ENCODE data around the gene COL9A3.
"Not testable (repeated sequence)": the region's sequence is repeated elsewhere in the genome, so short reads cannot be mapped to it uniquely, and the experiment has no call there.

COL9A3 gene

GRCh38 chr20:62850333-62850974 is 33.6 kb downstream of the COL9A3 start:
- in situ Hi-C loops (cut with MboI; ENCODE audit: low sequenced_read_pairs) = no loop called here

- in situ Hi-C loops (cut with MboI; ENCODE audit: low sequenced_read_pairs) = no loop called here
Measured at GRCh38 chr20:62852196-62852595, 35.3 kb downstream of the COL9A3 start.

GRCh38 chr20:62852841-62853240 is 36.0 kb downstream of the COL9A3 start:
- in situ Hi-C loops (cut with MboI; ENCODE audit: low sequenced_read_pairs) = no loop called here

GRCh38 chr20:62853304-62853703 is 36.5 kb downstream of the COL9A3 start:
- in situ Hi-C loops (cut with MboI; ENCODE audit: low sequenced_read_pairs) = not testable (repeated sequence)

- in situ Hi-C loops (cut with MboI; ENCODE audit: low sequenced_read_pairs) = no loop called here
Measured at GRCh38 chr20:62854121-62854520, 37.3 kb downstream of the COL9A3 start.

- in situ Hi-C loops (cut with MboI; ENCODE audit: low sequenced_read_pairs) = no loop called here
Measured at GRCh38 chr20:62855120-62855519, 38.3 kb downstream of the COL9A3 start.

- in situ Hi-C loops (cut with MboI; ENCODE audit: low sequenced_read_pairs) = no loop called here
Measured at GRCh38 chr20:62856931-62857619, 40.2 kb downstream of the COL9A3 start.

- in situ Hi-C loops (cut with MboI; ENCODE audit: low sequenced_read_pairs) = no loop called here
Measured at GRCh38 chr20:62858058-62858830, 41.4 kb downstream of the COL9A3 start.

- in situ Hi-C loops (cut with MboI; ENCODE audit: low sequenced_read_pairs) = no loop called here
Measured at GRCh38 chr20:62859721-62860120, 42.9 kb downstream of the COL9A3 start.

- in situ Hi-C loops (cut with MboI; ENCODE audit: low sequenced_read_pairs) = no loop called here
Measured at GRCh38 chr20:62860391-62860923, 43.6 kb downstream of the COL9A3 start.

- in situ Hi-C loops (cut with MboI; ENCODE audit: low sequenced_read_pairs) = no loop called here
Measured at GRCh38 chr20:62860924-62861691, 44.3 kb downstream of the COL9A3 start.

- in situ Hi-C loops (cut with MboI; ENCODE audit: low sequenced_read_pairs) = no loop called here
Measured at GRCh38 chr20:62861726-62862336, 45.0 kb downstream of the COL9A3 start, which contains the start of gene TCFL5. TSS of gene TCFL5 (minus strand) at chr20:62861822. CDS start at chr20:62861670, 152 bp downstream.

- in situ Hi-C loops (cut with MboI; ENCODE audit: low sequenced_read_pairs) = no loop called here
Measured at GRCh38 chr20:62864207-62864606, 47.4 kb downstream of the COL9A3 start.

GRCh38 chr20:62872184-62872847 is 55.5 kb downstream of the COL9A3 start:
- in situ Hi-C loops (cut with MboI; ENCODE audit: low sequenced_read_pairs) = no loop called here

- in situ Hi-C loops (cut with MboI; ENCODE audit: low sequenced_read_pairs) = no loop called here
Measured at GRCh38 chr20:62872862-62873261, 56.0 kb downstream of the COL9A3 start.

- in situ Hi-C loops (cut with MboI; ENCODE audit: low sequenced_read_pairs) = no loop called here
Measured at GRCh38 chr20:62873280-62873679, 56.4 kb downstream of the COL9A3 start.

- in situ Hi-C loops (cut with MboI; ENCODE audit: low sequenced_read_pairs) = not testable (repeated sequence)
Measured at GRCh38 chr20:62873681-62874031, 56.8 kb downstream of the COL9A3 start.

GRCh38 chr20:62874964-62875344 is 58.1 kb downstream of the COL9A3 start:
- in situ Hi-C loops (cut with MboI; ENCODE audit: low sequenced_read_pairs) = no loop called here

GRCh38 chr20:62875419-62876361 is 58.8 kb downstream of the COL9A3 start:
- in situ Hi-C loops (cut with MboI; ENCODE audit: low sequenced_read_pairs) = no loop called here
